K562 (cell line): ENCODE measurements around the gene APLNR. TPM values are rescaled to one million over a fixed set of nuclear protein-coding genes. Genes with fewer than 3 reads are reported as not detected.
A peak's percentile ranks its signal among the peaks of the same experiment; 100 is the strongest.

Source experiments
- ARHGAP35 ChIP-seq: fragments of 450-650 bp; IDR thresholded peaks from 2 replicates; pipeline ENCODE4 v1.6.1; 2018; ENCODE audit not compliant: partially characterized antibody
- ERF ChIP-seq: fragments of 450-650 bp; formaldehyde crosslinking; IDR thresholded peaks from 2 replicates; pipeline ENCODE4 v1.4.0; 2020; ENCODE audit warnings: mild to moderate bottlenecking, mixed read lengths
- HDAC8 ChIP-seq: fragments of 450-650 bp; IDR thresholded peaks from 2 replicates; pipeline ENCODE4 v1.6.1; 2016; ENCODE audit warnings: mild to moderate bottlenecking, missing genetic modification characterization, moderate library complexity, missing compliant biosample characterization
- KAT2B ChIP-seq: IDR thresholded peaks from one replicate; pipeline ENCODE4 v1.6.1; 2012; ENCODE audit warnings: low read depth, mild to moderate bottlenecking, control low read depth, inconsistent platforms, low read length, moderate library complexity
- MECOM ChIP-seq: fragments of 250-450 bp; sonication (Bioruptor Pico); IDR thresholded peaks from 2 replicates; pipeline ENCODE4 v1.8.0; 2022; ENCODE audit warnings: inconsistent platforms
- NFYB ChIP-seq: IDR thresholded peaks from 2 replicates; pipeline ENCODE4 v1.6.1; 2011; ENCODE audit warnings: mild to moderate bottlenecking, moderate library complexity; ENCODE audit not compliant: insufficient read length; ENCODE audit errors: extremely low read depth
- NONO ChIP-seq, 2 experiments: fragments of 200-400 bp in 1 of 2; fragments of 450-650 bp in 1 of 2; formaldehyde crosslinking in 1 of 2; IDR thresholded peaks; 2 replicates each; pipeline ENCODE4 v1.6.1; 2017; ENCODE audit warnings: low read depth in 2 of 2, mild to moderate bottlenecking in 2 of 2, moderate library complexity in 2 of 2, low read length in 1 of 2
- PHF8 ChIP-seq: fragments of 200-600 bp; sonication (generic); IDR thresholded peaks from 2 replicates; pipeline ENCODE4 v1.6.1; 2012; ENCODE audit warnings: mixed run types, mild to moderate bottlenecking, inconsistent platforms, low read length, moderate library complexity, borderline replicate concordance
- POLR2AphosphoS2 ChIP-seq: IDR thresholded peaks from 2 replicates; pipeline ENCODE4 v1.6.1; 2012; ENCODE audit warnings: low read length, improper control_type of control experiment
- POLR2AphosphoS5 ChIP-seq: IDR thresholded peaks from 2 replicates; pipeline ENCODE4 v1.6.1; 2011; ENCODE audit warnings: mild to moderate bottlenecking, low read depth, low read length, moderate library complexity; ENCODE audit not compliant: control insufficient read depth, insufficient read depth
- PRMT5 ChIP-seq: sonication (generic); formaldehyde crosslinking; IDR thresholded peaks from 2 replicates; pipeline ENCODE4 v1.5.0; 2020; ENCODE audit warnings: missing genetic modification reagents
- SMAD2 ChIP-seq: fragments of 150-350 bp; IDR thresholded peaks from 2 replicates; pipeline ENCODE4 v1.6.1; 2014; ENCODE audit warnings: low read depth, mild to moderate bottlenecking, low read length
- SOX6 ChIP-seq: fragments of 450-650 bp; IDR thresholded peaks from 2 replicates; pipeline ENCODE4 v1.6.1; 2014; ENCODE audit warnings: mild to moderate bottlenecking
- SPI1 ChIP-seq: IDR thresholded peaks from 2 replicates; pipeline ENCODE4 v1.6.1; 2011; ENCODE audit warnings: low read depth, low read length, control low read depth, borderline replicate concordance
- ZNF324 ChIP-seq: fragments of 250-450 bp; sonication (Bioruptor Pico); IDR thresholded peaks from 2 replicates; pipeline ENCODE4 v1.4.0; 2020; ENCODE audit warnings: mild to moderate bottlenecking
- ZNF41 ChIP-seq: fragments of 250-450 bp; sonication (Bioruptor Pico); conservative IDR thresholded peaks from 2 replicates; pipeline ENCODE4 v1.4.0; 2020; ENCODE audit warnings: mild to moderate bottlenecking
- polyA plus RNA-seq, 8 experiments: library from polyadenylated mRNA; depleted of rRNA in 4 of 8; stranded (reverse) in 5 of 8; unstranded in 3 of 8; fragments of >200 nt; fragmentation: Nextera tagmentation in 2 of 8; fragmentation: Illumina TruSeq in 1 of 8; extraction: Ambion mirVana in 2 of 8; extraction: Trizol in 1 of 8; gene quantifications; 2 replicates each; pipeline versions ENCODE4 v1.2.1 to v1.2.3, GENCODE V29; 2011 to 2014; ENCODE audit warnings: inconsistent platforms in 1 of 8, missing spikeins in 1 of 8
- total RNA-seq, 7 experiments: library from RNA; depleted of rRNA in 6 of 7; stranded (reverse); fragments of >200 nt in 6 of 7; fragmentation: Illumina TruSeq in 2 of 7; extraction: Trizol in 2 of 7; gene quantifications; 2 replicates each; pipeline versions ENCODE4 v1.2.1 to v1.2.3, GENCODE V29; 2011 to 2021; ENCODE audit warnings: low replicate concordance in 1 of 7
- TF ChIP-seq, protein P1 (sequence below): fragments of 450-650 bp; IDR thresholded peaks from 2 replicates; pipeline ENCODE4 v1.6.1; 2017; ENCODE audit warnings: antibody characterized with exemption, mild to moderate bottlenecking
- TF ChIP-seq, protein P2 (sequence below): fragments of 200-800 bp; sonication (Bioruptor generic); IDR thresholded peaks from 2 replicates; pipeline ENCODE4 v1.6.1; 2016; ENCODE audit warnings: missing genetic modification characterization, missing compliant biosample characterization
- TF ChIP-seq, protein P3 (sequence below): sonication (generic); formaldehyde crosslinking; IDR thresholded peaks from 2 replicates; pipeline ENCODE4 v1.8.1; 2023; ENCODE audit warnings: mild to moderate bottlenecking, missing genetic modification reagents

Gene APLNR
- total and polyA plus RNA-seq, 9 of the 15 experiments (the other 6 are each of a cell fraction or from before 2014, with no cell fraction given): 0.15 to 2.0 (median 0.65) TPM

DNA sequence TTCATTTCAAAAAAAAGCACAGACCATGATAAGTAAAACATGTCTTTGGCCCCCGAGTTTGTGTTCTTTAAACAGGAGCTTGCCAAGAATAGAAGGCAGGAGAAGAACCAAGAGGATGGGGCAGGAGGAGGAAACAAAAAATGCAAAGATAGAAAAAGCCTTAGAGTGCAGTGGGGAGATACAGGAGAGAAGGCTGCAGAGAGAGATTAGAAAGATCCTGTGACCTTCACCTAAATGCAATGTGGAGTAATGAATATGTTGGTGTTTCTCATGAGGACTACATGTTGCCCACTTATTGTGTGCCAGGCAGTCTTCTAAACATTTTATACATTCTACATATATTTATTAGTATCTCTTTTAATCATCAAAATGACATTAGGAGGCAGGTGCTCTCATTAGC, 2.3 kb upstream of the APLNR start (continued):
- no peak for TF ChIP-seq PRMT5 (CRISPR knock-in tag)
- TF ChIP-seq POLR2AphosphoS2: no peak
- no peak for TF ChIP-seq NONO (IDR thresholded peaks at IDR 0.05; ENCODE audit: low read depth in 2 of 2, low read length in 1 of 2)
- no peak for TF ChIP-seq ERF
- no peak for TF ChIP-seq SMAD2
- no peak for TF ChIP-seq MECOM (CRISPR knock-in tag)
- TF ChIP-seq, protein P1, sequence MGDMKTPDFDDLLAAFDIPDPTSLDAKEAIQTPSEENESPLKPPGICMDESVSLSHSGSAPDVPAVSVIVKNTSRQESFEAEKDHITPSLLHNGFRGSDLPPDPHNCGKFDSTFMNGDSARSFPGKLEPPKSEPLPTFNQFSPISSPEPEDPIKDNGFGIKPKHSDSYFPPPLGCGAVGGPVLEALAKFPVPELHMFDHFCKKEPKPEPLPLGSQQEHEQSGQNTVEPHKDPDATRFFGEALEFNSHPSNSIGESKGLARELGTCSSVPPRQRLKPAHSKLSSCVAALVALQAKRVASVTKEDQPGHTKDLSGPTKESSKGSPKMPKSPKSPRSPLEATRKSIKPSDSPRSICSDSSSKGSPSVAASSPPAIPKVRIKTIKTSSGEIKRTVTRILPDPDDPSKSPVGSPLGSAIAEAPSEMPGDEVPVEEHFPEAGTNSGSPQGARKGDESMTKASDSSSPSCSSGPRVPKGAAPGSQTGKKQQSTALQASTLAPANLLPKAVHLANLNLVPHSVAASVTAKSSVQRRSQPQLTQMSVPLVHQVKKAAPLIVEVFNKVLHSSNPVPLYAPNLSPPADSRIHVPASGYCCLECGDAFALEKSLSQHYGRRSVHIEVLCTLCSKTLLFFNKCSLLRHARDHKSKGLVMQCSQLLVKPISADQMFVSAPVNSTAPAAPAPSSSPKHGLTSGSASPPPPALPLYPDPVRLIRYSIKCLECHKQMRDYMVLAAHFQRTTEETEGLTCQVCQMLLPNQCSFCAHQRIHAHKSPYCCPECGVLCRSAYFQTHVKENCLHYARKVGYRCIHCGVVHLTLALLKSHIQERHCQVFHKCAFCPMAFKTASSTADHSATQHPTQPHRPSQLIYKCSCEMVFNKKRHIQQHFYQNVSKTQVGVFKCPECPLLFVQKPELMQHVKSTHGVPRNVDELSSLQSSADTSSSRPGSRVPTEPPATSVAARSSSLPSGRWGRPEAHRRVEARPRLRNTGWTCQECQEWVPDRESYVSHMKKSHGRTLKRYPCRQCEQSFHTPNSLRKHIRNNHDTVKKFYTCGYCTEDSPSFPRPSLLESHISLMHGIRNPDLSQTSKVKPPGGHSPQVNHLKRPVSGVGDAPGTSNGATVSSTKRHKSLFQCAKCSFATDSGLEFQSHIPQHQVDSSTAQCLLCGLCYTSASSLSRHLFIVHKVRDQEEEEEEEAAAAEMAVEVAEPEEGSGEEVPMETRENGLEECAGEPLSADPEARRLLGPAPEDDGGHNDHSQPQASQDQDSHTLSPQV: peak; percentile 56; the same call in 1 of the 2 replicates
- no peak for TF ChIP-seq PHF8
- no peak for TF ChIP-seq HDAC8 (tag)
- peak; percentile 63; the same call in 1 of the 2 replicates for TF ChIP-seq ZNF324 (CRISPR knock-in tag)
- no peak for TF ChIP-seq KAT2B
- TF ChIP-seq, protein P2, sequence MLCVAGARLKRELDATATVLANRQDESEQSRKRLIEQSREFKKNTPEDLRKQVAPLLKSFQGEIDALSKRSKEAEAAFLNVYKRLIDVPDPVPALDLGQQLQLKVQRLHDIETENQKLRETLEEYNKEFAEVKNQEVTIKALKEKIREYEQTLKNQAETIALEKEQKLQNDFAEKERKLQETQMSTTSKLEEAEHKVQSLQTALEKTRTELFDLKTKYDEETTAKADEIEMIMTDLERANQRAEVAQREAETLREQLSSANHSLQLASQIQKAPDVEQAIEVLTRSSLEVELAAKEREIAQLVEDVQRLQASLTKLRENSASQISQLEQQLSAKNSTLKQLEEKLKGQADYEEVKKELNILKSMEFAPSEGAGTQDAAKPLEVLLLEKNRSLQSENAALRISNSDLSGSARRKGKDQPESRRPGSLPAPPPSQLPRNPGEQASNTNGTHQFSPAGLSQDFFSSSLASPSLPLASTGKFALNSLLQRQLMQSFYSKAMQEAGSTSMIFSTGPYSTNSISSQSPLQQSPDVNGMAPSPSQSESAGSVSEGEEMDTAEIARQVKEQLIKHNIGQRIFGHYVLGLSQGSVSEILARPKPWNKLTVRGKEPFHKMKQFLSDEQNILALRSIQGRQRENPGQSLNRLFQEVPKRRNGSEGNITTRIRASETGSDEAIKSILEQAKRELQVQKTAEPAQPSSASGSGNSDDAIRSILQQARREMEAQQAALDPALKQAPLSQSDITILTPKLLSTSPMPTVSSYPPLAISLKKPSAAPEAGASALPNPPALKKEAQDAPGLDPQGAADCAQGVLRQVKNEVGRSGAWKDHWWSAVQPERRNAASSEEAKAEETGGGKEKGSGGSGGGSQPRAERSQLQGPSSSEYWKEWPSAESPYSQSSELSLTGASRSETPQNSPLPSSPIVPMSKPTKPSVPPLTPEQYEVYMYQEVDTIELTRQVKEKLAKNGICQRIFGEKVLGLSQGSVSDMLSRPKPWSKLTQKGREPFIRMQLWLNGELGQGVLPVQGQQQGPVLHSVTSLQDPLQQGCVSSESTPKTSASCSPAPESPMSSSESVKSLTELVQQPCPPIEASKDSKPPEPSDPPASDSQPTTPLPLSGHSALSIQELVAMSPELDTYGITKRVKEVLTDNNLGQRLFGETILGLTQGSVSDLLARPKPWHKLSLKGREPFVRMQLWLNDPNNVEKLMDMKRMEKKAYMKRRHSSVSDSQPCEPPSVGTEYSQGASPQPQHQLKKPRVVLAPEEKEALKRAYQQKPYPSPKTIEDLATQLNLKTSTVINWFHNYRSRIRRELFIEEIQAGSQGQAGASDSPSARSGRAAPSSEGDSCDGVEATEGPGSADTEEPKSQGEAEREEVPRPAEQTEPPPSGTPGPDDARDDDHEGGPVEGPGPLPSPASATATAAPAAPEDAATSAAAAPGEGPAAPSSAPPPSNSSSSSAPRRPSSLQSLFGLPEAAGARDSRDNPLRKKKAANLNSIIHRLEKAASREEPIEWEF (CRISPR knock-in tag): no peak
- TF ChIP-seq POLR2AphosphoS5: peak; percentile 69; the same call in 1 of the 2 replicates
- no peak for TF ChIP-seq NFYB
- TF ChIP-seq ZNF41 (CRISPR knock-in tag): no peak
- no peak for TF ChIP-seq ARHGAP35
- TF ChIP-seq SPI1: no peak
- TF ChIP-seq, protein P3, sequence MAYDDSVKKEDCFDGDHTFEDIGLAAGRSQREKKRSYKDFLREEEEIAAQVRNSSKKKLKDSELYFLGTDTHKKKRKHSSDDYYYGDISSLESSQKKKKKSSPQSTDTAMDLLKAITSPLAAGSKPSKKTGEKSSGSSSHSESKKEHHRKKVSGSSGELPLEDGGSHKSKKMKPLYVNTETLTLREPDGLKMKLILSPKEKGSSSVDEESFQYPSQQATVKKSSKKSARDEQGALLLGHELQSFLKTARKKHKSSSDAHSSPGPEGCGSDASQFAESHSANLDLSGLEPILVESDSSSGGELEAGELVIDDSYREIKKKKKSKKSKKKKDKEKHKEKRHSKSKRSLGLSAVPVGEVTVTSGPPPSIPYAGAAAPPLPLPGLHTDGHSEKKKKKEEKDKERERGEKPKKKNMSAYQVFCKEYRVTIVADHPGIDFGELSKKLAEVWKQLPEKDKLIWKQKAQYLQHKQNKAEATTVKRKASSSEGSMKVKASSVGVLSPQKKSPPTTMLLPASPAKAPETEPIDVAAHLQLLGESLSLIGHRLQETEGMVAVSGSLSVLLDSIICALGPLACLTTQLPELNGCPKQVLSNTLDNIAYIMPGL: no peak
- TF ChIP-seq SOX6: no peak
